DOHH2 (cell line): ENCODE results near the gene MYL11.

Experiments
- H3F3A ChIP-seq: fragments of 200-600 bp; sonication (generic), shearing (Covaris generic); 2 replicates; pipeline ENCODE4 v1.6.0; 2016; ENCODE audit warnings: antibody characterized with exemption, mild to moderate bottlenecking; ENCODE audit not compliant: control insufficient read depth, insufficient read depth
- H3K27ac ChIP-seq: fragments of 200-600 bp; sonication (generic); 2 replicates; pipeline ENCODE4 v1.5.1; 2014; ENCODE audit warnings: low read depth, mild to moderate bottlenecking, low read length, moderate library complexity
- H3K27me3 ChIP-seq: fragments of 200-600 bp; sonication (generic); 2 replicates; pipeline ENCODE4 v1.6.1; 2014; ENCODE audit warnings: mild to moderate bottlenecking, low read length, mixed read lengths; ENCODE audit not compliant: control insufficient read depth
- H3K36me3 ChIP-seq: fragments of 200-600 bp; sonication (generic); 2 replicates; pipeline ENCODE4 v1.6.1; 2014; ENCODE audit warnings: mild to moderate bottlenecking, low read length, moderate library complexity, mixed read lengths; ENCODE audit not compliant: control insufficient read depth
- H3K4me1 ChIP-seq: fragments of 200-600 bp; sonication (generic); 2 replicates; pipeline ENCODE4 v1.6.1; 2014; ENCODE audit warnings: mild to moderate bottlenecking, low read length, mixed read lengths; ENCODE audit not compliant: control insufficient read depth
- H3K4me2 ChIP-seq: fragments of 200-600 bp; sonication (generic); 2 replicates; pipeline ENCODE4 v1.6.0; 2014; ENCODE audit warnings: mild to moderate bottlenecking, low read length, moderate library complexity
- H3K4me3 ChIP-seq: fragments of 200-600 bp; sonication (generic); 2 replicates; pipeline ENCODE4 v1.5.1; 2014; ENCODE audit warnings: mild to moderate bottlenecking, low read length, mixed read lengths
- H3K79me2 ChIP-seq: fragments of 200-600 bp; sonication (generic); 2 replicates; pipeline ENCODE4 v1.6.1; 2014; ENCODE audit warnings: mild to moderate bottlenecking, low read length, mixed read lengths; ENCODE audit not compliant: control insufficient read depth
- H3K9me2 ChIP-seq: fragments of 200-600 bp; sonication (generic); replicated peaks from 2 replicates; pipeline ENCODE4 v1.6.1; 2014; ENCODE audit warnings: mild to moderate bottlenecking, low read length, mixed read lengths; ENCODE audit not compliant: control insufficient read depth
- H3K9me3 ChIP-seq: fragments of 200-600 bp; sonication (generic); 2 replicates; pipeline ENCODE4 v1.6.1; 2014; ENCODE audit warnings: antibody characterized with exemption, low read length, mixed read lengths; ENCODE audit not compliant: control insufficient read depth, insufficient read depth
- H4K20me1 ChIP-seq: fragments of 200-600 bp; sonication (generic); 2 replicates; pipeline ENCODE4 v1.6.0; 2014; ENCODE audit warnings: low read depth, mild to moderate bottlenecking, antibody characterized with exemption, low read length, moderate library complexity; ENCODE audit not compliant: control insufficient read depth, insufficient read depth
- EZH2phosphoT487 ChIP-seq: fragments of 200-600 bp; sonication (generic); IDR thresholded peaks from 2 replicates; pipeline ENCODE4 v1.6.1; 2017; ENCODE audit warnings: borderline replicate concordance, mild to moderate bottlenecking, antibody characterized with exemption, low read length, moderate library complexity, mixed read lengths
- TF ChIP-seq, protein P1 (sequence below): fragments of 200-600 bp; sonication (generic); IDR thresholded peaks from one replicate; pipeline ENCODE4 v1.5.1; 2014; ENCODE audit warnings: antibody characterized with exemption, mild to moderate bottlenecking, low read depth, low read length; ENCODE audit not compliant: poor library complexity, severe bottlenecking

MYL11 gene

DNA sequence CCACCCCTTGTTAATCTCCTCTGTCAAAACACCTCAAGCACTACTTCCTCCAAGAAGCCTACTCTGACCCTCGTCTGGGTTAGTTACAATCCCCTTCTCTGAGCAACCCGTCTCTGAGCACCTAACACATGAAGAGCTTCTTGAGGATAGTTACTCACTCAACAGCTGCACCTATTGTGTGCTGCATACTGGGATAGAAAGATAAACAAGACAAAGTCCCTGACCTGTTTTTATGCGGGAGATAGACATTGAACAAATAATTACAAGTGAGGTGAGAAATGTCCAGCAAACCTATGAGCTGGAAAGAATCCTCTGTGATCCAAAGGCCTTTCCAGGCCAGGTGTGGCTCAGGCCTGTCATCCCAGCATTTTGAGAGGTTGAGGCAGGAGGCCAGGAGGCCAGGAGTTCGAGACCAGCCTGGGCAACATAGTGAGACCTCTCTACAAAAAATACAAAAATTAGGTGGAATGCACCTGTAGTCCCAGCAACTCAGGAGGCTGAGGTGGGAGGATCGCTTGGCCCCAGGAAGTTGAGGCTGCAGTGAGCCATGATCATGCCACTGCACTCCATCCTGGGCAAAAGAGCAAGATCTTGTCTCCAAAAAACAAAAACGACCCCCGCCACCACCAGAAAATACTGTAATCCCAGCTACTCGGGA, 27.3 kb downstream of the MYL11 start:
- no peaks in the 10 kb centered on the region for H3K9me3 ChIP-seq
- H3K79me2 ChIP-seq = peaks cover 11% of the 10 kb centered on the region
- H3K4me1 ChIP-seq = peaks cover 29% of the 10 kb centered on the region
- peaks cover 4% of the 10 kb centered on the region for H3F3A ChIP-seq
- no peaks in the 10 kb centered on the region for H3K27me3 ChIP-seq
- H3K4me2 ChIP-seq = no peak overlapping the region
- peaks cover 27% of the 10 kb centered on the region for H3K36me3 ChIP-seq
- no peaks in the 10 kb centered on the region for H3K9me2 ChIP-seq
- no peak overlapping the region for H3K4me3 ChIP-seq
- H4K20me1 ChIP-seq = no peaks in the 10 kb centered on the region
- TF ChIP-seq, protein P1, sequence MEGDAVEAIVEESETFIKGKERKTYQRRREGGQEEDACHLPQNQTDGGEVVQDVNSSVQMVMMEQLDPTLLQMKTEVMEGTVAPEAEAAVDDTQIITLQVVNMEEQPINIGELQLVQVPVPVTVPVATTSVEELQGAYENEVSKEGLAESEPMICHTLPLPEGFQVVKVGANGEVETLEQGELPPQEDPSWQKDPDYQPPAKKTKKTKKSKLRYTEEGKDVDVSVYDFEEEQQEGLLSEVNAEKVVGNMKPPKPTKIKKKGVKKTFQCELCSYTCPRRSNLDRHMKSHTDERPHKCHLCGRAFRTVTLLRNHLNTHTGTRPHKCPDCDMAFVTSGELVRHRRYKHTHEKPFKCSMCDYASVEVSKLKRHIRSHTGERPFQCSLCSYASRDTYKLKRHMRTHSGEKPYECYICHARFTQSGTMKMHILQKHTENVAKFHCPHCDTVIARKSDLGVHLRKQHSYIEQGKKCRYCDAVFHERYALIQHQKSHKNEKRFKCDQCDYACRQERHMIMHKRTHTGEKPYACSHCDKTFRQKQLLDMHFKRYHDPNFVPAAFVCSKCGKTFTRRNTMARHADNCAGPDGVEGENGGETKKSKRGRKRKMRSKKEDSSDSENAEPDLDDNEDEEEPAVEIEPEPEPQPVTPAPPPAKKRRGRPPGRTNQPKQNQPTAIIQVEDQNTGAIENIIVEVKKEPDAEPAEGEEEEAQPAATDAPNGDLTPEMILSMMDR = no peak
- no peak for TF ChIP-seq EZH2phosphoT487
- no peak overlapping the region for H3K27ac ChIP-seq

DNA sequence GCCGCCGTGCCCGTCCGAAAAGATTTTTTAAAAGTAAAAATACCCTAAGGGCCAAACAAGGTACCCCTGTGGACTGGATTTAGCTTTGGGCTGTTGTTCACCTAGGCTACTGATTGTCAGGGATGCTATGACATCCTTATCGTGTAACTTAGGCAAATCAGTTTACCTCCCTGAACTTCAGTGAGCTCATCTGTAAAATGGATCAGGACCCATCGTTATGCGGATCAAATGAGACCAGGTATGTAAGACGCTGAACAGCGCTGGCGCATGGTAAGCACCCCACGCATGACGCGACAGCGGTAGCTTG, 32.1 kb downstream of the MYL11 start:
- Histone ChIP-seq H3K4me1 (peaks cover 27% of the 10 kb centered on the region), H3K79me2 (peaks cover 22% of the 10 kb centered on the region), H3F3A (peaks cover 6% of the 10 kb centered on the region; the same call in 1 of the 2 replicates), H3K9me3 (no peaks in the 10 kb centered on the region), H3K4me3 (peak overlapping the region; percentile 92), H4K20me1 (no peaks in the 10 kb centered on the region), H3K4me2 (peak overlapping the region; percentile 87), H3K27ac (0 out of 2 replicates have a peak overlapping the region, but pooled peaks have one; percentile 25), H3K36me3 (peaks cover 12% of the 10 kb centered on the region), H3K9me2 (no peaks in the 10 kb centered on the region), H3K27me3 (no peaks in the 10 kb centered on the region)
- TF ChIP-seq EZH2phosphoT487 = no peak
- TF ChIP-seq, protein P1 = no peak

DNA sequence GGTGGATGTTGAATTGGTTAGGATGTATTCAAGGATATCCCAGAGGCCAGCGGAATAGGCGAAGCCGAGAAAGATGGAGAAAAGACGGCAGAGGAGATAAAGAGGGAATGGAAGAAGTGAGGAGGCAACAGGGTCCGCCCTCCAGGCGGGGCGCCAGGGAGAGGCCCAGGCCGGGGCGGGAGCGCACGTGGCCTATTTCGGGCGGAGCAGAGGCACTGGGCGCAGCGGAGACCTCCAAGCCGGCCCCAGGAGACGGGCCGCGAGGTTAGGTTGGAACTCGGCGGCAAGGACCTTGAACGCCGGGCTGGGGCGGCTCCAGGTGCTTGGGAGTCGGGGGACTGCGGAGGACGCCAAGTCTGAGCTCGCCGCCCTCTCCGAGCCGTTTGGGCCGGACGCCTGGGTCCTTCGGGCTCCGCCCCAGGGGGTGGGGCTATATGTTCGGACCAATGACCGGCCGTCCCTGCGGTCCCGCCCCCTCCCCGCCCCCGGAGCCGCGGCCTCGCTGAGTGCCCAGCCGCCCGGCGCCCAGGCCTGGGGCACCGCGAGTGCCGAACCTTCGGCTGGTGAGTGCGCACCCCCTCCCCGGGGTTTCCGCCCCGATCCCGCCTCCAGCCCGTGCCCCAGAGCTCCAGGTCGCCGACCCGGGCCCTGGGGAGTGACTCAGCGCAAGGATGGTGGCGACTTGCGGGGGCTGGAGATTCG, 32.7 kb downstream of the MYL11 start, which contains the start of gene ZNF771:
Gene ZNF771, plus strand, starts transcription at position 505 of the 702 bp plus-strand sequence. CDS start 448 bp downstream, outside the sequence.
- peaks cover 18% of the 10 kb centered on the region for H3K36me3 ChIP-seq
- peaks cover 26% of the 10 kb centered on the region for H3K79me2 ChIP-seq
- H3K27ac ChIP-seq = peak within 1 kb of the TSS; percentile 72
- no peaks in the 10 kb centered on the region for H4K20me1 ChIP-seq
- H3K9me3 ChIP-seq = no peaks in the 10 kb centered on the region
- TF ChIP-seq, protein P1 = peak; percentile 26
- TF ChIP-seq EZH2phosphoT487 = no peak
- H3K4me3 ChIP-seq = peak within 1 kb of the TSS; percentile 92
- H3K4me2 ChIP-seq = peak within 1 kb of the TSS; percentile 87
- no peaks in the 10 kb centered on the region for H3K27me3 ChIP-seq
- H3K4me1 ChIP-seq = peaks cover 27% of the 10 kb centered on the region
- H3F3A ChIP-seq = peaks cover 6% of the 10 kb centered on the region; the same call in 1 of the 2 replicates
- no peaks in the 10 kb centered on the region for H3K9me2 ChIP-seq
